A549 (cell line): ENCODE data around the gene KCNQ2. TPM values are rescaled to one million over a fixed set of nuclear protein-coding genes. Genes with fewer than 3 reads are reported as not detected.

Experiments
- ATAC-seq, 2 experiments: fragments of 200-7000 bp in 1 of 2; fragments of >200 bp in 1 of 2; cut with Nextera tagmentation in 1 of 2; cut with Tn5 transposase in 1 of 2; 3 replicates each; pipeline versions ENCODE4 v1.8.0 to v1.9.1; 2018 to 2020; ENCODE audit warnings: mild to moderate bottlenecking in 1 of 2, moderate library complexity in 1 of 2
- CTCF ChIA-PET: fragments of 300-600 bp; sonication (Branson Sonifier 250); formaldehyde crosslinking; extraction: SDS; loops from one replicate; lab custom pipeline; 2021; ENCODE audit warnings: antibody characterized with exemption, inconsistent platforms; lab: Yijun Ruan, JAX
- POLR2A ChIA-PET: fragments of 350-600 bp; formaldehyde crosslinking; extraction: SDS; loops from one replicate; lab custom pipeline; 2021; ENCODE audit warnings: antibody characterized with exemption, inconsistent platforms; lab: Yijun Ruan, JAX
- DNase-seq, 2 experiments: peaks; one replicate each; pipeline versions ENCODE4 v3.0.0 to v3.0.0-alpha.2; 2011 to 2016; ENCODE audit warnings: low read depth in 1 of 2, low spot score in 1 of 2
- FAIRE-seq: peaks from 2 replicates; lab custom pipeline; 2011; peaks lifted over from hg19 to GRCh38; lab: Jason Lieb, UNC
- H3K27ac ChIP-seq, 2 experiments: fragments of >200 bp; sonication (Bioruptor Twin); formaldehyde crosslinking; 3 replicates each; pipeline ENCODE4 v1.5.1; 2016 to 2017
- H3K4me1 ChIP-seq: fragments of >200 bp; sonication (Bioruptor Twin); formaldehyde crosslinking; 3 replicates; pipeline ENCODE4 v1.6.1; 2016
- H3K4me2 ChIP-seq: fragments of >200 bp; sonication (Bioruptor Twin); formaldehyde crosslinking; 3 replicates; pipeline ENCODE4 v1.6.1; 2016
- H3K4me3 ChIP-seq: fragments of >200 bp; sonication (Bioruptor Twin); formaldehyde crosslinking; 3 replicates; pipeline ENCODE4 v1.5.1; 2016
- H3K9me3 ChIP-seq: fragments of >200 bp; sonication (Bioruptor Twin); formaldehyde crosslinking; 3 replicates; pipeline ENCODE4 v1.6.1; 2016
- CBX8 ChIP-seq: fragments of 200-600 bp; sonication (generic); IDR thresholded peaks from 2 replicates; pipeline ENCODE4 v1.6.1; 2016
- CHD4 ChIP-seq: fragments of 200-600 bp; sonication (generic); IDR thresholded peaks from 2 replicates; pipeline ENCODE4 v1.6.1; 2016; ENCODE audit warnings: antibody characterized with exemption, mild to moderate bottlenecking, borderline replicate concordance
- E2F6 ChIP-seq: IDR thresholded peaks from 2 replicates; pipeline ENCODE4 v1.6.1; 2012; ENCODE audit warnings: low read depth, borderline replicate concordance
- EHF ChIP-seq: fragments of 250-450 bp; sonication (Bioruptor Pico); IDR thresholded peaks from 2 replicates; pipeline ENCODE4 v1.5.0; 2020; ENCODE audit warnings: mild to moderate bottlenecking
- EHMT2 ChIP-seq: fragments of 200-600 bp; sonication (generic); IDR thresholded peaks from 2 replicates; pipeline ENCODE4 v1.6.1; 2016; ENCODE audit warnings: antibody characterized with exemption, low read depth, mild to moderate bottlenecking, moderate library complexity
- FOSL2 ChIP-seq, 2 experiments: fragments of 450-650 bp in 1 of 2; fragments of >200 bp in 1 of 2; sonication (Bioruptor Twin) in 1 of 2; formaldehyde crosslinking; IDR thresholded peaks; 2 replicates each; pipeline versions ENCODE4 v1.5.0 to v1.6.1; 2016 to 2020; ENCODE audit warnings: mild to moderate bottlenecking in 1 of 2, moderate library complexity in 1 of 2
- HDAC2 ChIP-seq: fragments of 200-600 bp; sonication (generic); IDR thresholded peaks from 2 replicates; pipeline ENCODE4 v1.6.1; 2016
- HOXA7 ChIP-seq: fragments of 250-450 bp; sonication (Bioruptor Pico); IDR thresholded peaks from 2 replicates; pipeline ENCODE4 v1.5.0; 2020; ENCODE audit warnings: mild to moderate bottlenecking, moderate library complexity
- JUNB ChIP-seq: fragments of >200 bp; sonication (Bioruptor Twin); formaldehyde crosslinking; IDR thresholded peaks from 2 replicates; pipeline ENCODE4 v1.6.1; 2016
- KDM5A ChIP-seq: fragments of 200-600 bp; sonication (generic); IDR thresholded peaks from 2 replicates; pipeline ENCODE4 v1.6.1; 2016; ENCODE audit warnings: antibody characterized with exemption, mild to moderate bottlenecking
- MAFK ChIP-seq: fragments of 450-650 bp; IDR thresholded peaks from 2 replicates; pipeline ENCODE4 v1.6.1; 2014; ENCODE audit not compliant: partially characterized antibody
- NFE2L2 ChIP-seq: fragments of 150-350 bp; conservative IDR thresholded peaks from 2 replicates; pipeline ENCODE4 v1.6.1; 2014; ENCODE audit warnings: low read length
- NPAS2 ChIP-seq: fragments of 250-450 bp; sonication (Bioruptor Pico); IDR thresholded peaks from 2 replicates; pipeline ENCODE4 v1.8.0; 2022; ENCODE audit warnings: mild to moderate bottlenecking, moderate library complexity, borderline replicate concordance
- NR3C1 ChIP-seq: fragments of >200 bp; sonication (Bioruptor Twin); formaldehyde crosslinking; IDR thresholded peaks from 3 replicates; pipeline ENCODE4 v1.6.1; 2017
- POLR2AphosphoS2 ChIP-seq: conservative IDR thresholded peaks from 2 replicates; pipeline ENCODE4 v1.6.1; 2012; ENCODE audit warnings: low read length, improper control_type of control experiment, inconsistent platforms
- RAD21 ChIP-seq, 2 experiments: fragments of >200 bp in 1 of 2; sonication (Bioruptor Twin) in 1 of 2; formaldehyde crosslinking in 1 of 2; IDR thresholded peaks in 1 of 2; conservative IDR thresholded peaks in 1 of 2; 2 replicates in 1 of 2; 3 replicates in 1 of 2; pipeline ENCODE4 v1.6.1; 2012 to 2018; ENCODE audit warnings: inconsistent platforms in 1 of 2
- RCOR1 ChIP-seq: fragments of 150-350 bp; IDR thresholded peaks from 2 replicates; pipeline ENCODE4 v1.6.1; 2014; ENCODE audit warnings: antibody characterized with exemption, low read length, low read depth
- REST ChIP-seq: fragments of 200-600 bp; sonication (generic); IDR thresholded peaks from 2 replicates; pipeline ENCODE4 v1.6.1; 2016; ENCODE audit warnings: antibody characterized with exemption, mild to moderate bottlenecking, moderate library complexity
- RFX5 ChIP-seq: fragments of 450-650 bp; IDR thresholded peaks from 2 replicates; pipeline ENCODE4 v1.7.1; 2014; ENCODE audit warnings: antibody characterized with exemption, mild to moderate bottlenecking, moderate library complexity
- SMC3 ChIP-seq: fragments of >200 bp; sonication (Bioruptor Twin); formaldehyde crosslinking; IDR thresholded peaks from 3 replicates; pipeline ENCODE4 v1.6.1; 2018; ENCODE audit warnings: inconsistent platforms
- TFCP2L1 ChIP-seq: fragments of 250-450 bp; sonication (Bioruptor Pico); IDR thresholded peaks from 2 replicates; pipeline ENCODE4 v1.5.0; 2021; ENCODE audit warnings: mild to moderate bottlenecking
- USF2 ChIP-seq: fragments of 450-650 bp; IDR thresholded peaks from 2 replicates; pipeline ENCODE4 v1.6.1; 2014; ENCODE audit warnings: antibody characterized with exemption
- ZC3H11A ChIP-seq: fragments of 450-650 bp; IDR thresholded peaks from 2 replicates; pipeline ENCODE4 v1.6.1; 2014; ENCODE audit warnings: antibody characterized with exemption, mild to moderate bottlenecking
- WGBS: methylation state at CpG from one replicate; pipeline ENCODE4 v1.1.6; 2017; ENCODE audit errors: missing lambda C conversion rate; 5-methylcytosine and 5-hydroxymethylcytosine counted together
- polyA plus RNA-seq, 4 experiments: library from polyadenylated mRNA; depleted of rRNA in 3 of 4; stranded (reverse); fragments of >200 nt; fragmentation: RNase III in 1 of 4; extraction: RNeasy Plus Mini Kit Qiagen cat#74134 plus additional on column Dnase treatment in 1 of 4; gene quantifications; 2 replicates in 3 of 4; 3 replicates in 1 of 4; pipeline ENCODE4 v1.2.3, GENCODE V29; 2011 to 2017
- TF ChIP-seq, protein P1 (sequence below): fragments of >200 bp; sonication (Bioruptor Twin); formaldehyde crosslinking; IDR thresholded peaks from 2 replicates; pipeline ENCODE4 v1.6.1; 2016
- TF ChIP-seq, protein P2 (sequence below): fragments of 250-450 bp; sonication (Bioruptor Pico); IDR thresholded peaks from 2 replicates; pipeline ENCODE4 v1.5.0; 2020; ENCODE audit warnings: low read depth, mild to moderate bottlenecking, moderate library complexity
- TF ChIP-seq, protein P3 (sequence below): fragments of >200 bp; sonication (Bioruptor Twin); formaldehyde crosslinking; IDR thresholded peaks from 3 replicates; pipeline ENCODE4 v1.5.1; 2016

Gene KCNQ2
- polyA plus RNA-seq, 2 of the 4 experiments (the other 2 are of a cell fraction): 0.14 to 0.36 TPM

- POLR2A ChIA-PET: interaction anchor here (0.6 kb wide), 1 partner anchor 13 kb away, joined by 3 read pairs; no protein-coding TSS in a partner anchor
- TF ChIP-seq, protein P1, sequence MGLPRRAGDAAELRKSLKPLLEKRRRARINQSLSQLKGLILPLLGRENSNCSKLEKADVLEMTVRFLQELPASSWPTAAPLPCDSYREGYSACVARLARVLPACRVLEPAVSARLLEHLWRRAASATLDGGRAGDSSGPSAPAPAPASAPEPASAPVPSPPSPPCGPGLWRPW: no peak
- no peak for TF ChIP-seq USF2
- no peak for TF ChIP-seq MAFK
- no peak for TF ChIP-seq E2F6
- no peak for TF ChIP-seq SMC3
- no peak for TF ChIP-seq CBX8
- no peak for TF ChIP-seq JUNB
- TF ChIP-seq RFX5: no peak
- no peak for TF ChIP-seq CHD4
- TF ChIP-seq, protein P2, sequence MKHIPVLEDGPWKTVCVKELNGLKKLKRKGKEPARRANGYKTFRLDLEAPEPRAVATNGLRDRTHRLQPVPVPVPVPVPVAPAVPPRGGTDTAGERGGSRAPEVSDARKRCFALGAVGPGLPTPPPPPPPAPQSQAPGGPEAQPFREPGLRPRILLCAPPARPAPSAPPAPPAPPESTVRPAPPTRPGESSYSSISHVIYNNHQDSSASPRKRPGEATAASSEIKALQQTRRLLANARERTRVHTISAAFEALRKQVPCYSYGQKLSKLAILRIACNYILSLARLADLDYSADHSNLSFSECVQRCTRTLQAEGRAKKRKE (CRISPR knock-in tag): no peak
- no peak for TF ChIP-seq ZC3H11A
- no peak for TF ChIP-seq TFCP2L1 (CRISPR knock-in tag)
- TF ChIP-seq, protein P3, sequence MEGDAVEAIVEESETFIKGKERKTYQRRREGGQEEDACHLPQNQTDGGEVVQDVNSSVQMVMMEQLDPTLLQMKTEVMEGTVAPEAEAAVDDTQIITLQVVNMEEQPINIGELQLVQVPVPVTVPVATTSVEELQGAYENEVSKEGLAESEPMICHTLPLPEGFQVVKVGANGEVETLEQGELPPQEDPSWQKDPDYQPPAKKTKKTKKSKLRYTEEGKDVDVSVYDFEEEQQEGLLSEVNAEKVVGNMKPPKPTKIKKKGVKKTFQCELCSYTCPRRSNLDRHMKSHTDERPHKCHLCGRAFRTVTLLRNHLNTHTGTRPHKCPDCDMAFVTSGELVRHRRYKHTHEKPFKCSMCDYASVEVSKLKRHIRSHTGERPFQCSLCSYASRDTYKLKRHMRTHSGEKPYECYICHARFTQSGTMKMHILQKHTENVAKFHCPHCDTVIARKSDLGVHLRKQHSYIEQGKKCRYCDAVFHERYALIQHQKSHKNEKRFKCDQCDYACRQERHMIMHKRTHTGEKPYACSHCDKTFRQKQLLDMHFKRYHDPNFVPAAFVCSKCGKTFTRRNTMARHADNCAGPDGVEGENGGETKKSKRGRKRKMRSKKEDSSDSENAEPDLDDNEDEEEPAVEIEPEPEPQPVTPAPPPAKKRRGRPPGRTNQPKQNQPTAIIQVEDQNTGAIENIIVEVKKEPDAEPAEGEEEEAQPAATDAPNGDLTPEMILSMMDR: no peak
- TF ChIP-seq NR3C1: no peak
- no peak for ATAC-seq
- CTCF ChIA-PET: interaction anchor here (0.9 to 3.2 kb wide), 4 partner anchors 11 to 31 kb away, joined by 3 to 20 read pairs (median 12); partner anchors contain the start of gene PTK6
- WGBS: 69% methylated on average over 20 of the region's 30 CpGs
- FAIRE-seq: no peak
- H3K4me1 ChIP-seq: no peaks in the 10 kb centered on the region
- H3K4me2 ChIP-seq: no peak overlapping the region
- peaks cover 17% of the 10 kb centered on the region for H3K9me3 ChIP-seq
- H3K27ac ChIP-seq: no peak overlapping the region
- H3K4me3 ChIP-seq: no peak overlapping the region
- no peak for DNase-seq
Observed at GRCh38 chr20:63507083-63507743, 34.8 kb upstream of the KCNQ2 start.

DNA sequence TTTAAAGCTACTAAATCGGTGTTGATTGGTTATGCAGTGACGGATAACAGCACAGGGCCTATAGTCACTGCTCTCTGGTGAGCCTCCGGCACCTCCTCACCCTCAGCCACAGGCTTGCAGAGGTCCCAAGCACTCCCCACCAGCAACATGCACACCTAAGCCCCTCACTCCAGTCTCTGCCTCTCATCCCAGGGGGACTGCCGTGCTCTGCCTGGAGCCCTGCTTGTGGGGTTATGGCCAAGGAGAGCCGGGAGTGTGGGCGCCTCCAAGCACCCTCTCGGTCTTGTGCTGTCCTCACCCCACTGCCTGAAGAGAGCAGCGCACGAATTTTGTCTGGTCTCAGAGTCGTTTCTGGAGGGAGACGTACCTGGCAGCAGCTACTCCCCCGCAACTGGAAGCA, 33.3 kb upstream of the KCNQ2 start:
- Histone ChIP-seq H3K9me3 (peaks cover 17% of the 10 kb centered on the region), H3K27ac (no peak overlapping the region), H3K4me1 (no peaks in the 10 kb centered on the region), H3K4me3 (no peak overlapping the region), H3K4me2 (no peak overlapping the region)
- WGBS: 79% methylated on average over 12 of the region's 12 CpGs
- DNase-seq (no peak), FAIRE-seq (no peak), ATAC-seq (no peak)
- TF ChIP-seq E2F6 (no peak), FOSL2 (IDR thresholded peaks at IDR 0.05) (no peak), FOSL2 (CRISPR knock-in tag; IDR thresholded peaks at IDR 0.05) (no peak), REST (no peak), USF2 (no peak), HOXA7 (CRISPR knock-in tag) (no peak), NFE2L2 (no peak), KDM5A (no peak), RCOR1 (no peak), EHF (CRISPR knock-in tag) (no peak), RAD21 (conservative IDR thresholded peaks at IDR 0.05 in 1 of 2, IDR thresholded peaks at IDR 0.05 in 1 of 2) (no peak), POLR2AphosphoS2 (no peak), HDAC2 (no peak), NPAS2 (CRISPR knock-in tag) (no peak), EHMT2 (no peak), CHD4 (no peak)
- ChIA-PET CTCF (interaction anchor here (3.2 kb wide), 1 partner anchor 9 kb away, joined by 20 read pairs; no protein-coding TSS in a partner anchor), POLR2A (interaction anchor here (1.6 kb wide), 1 partner anchor 15 kb away, joined by 8 read pairs; the partner anchor contains the start of gene PPDPF)
